NCI-H2081 (cell line): ENCODE data around the gene CAMTA1.
A peak's percentile ranks its signal among the peaks of the same experiment; 100 is the strongest.

Experiments used
- DNase-seq, 2 experiments: peaks; one replicate each; lab custom pipeline; 2025; lab: John Stamatoyannopoulos, UW

CAMTA1 gene

DNA sequence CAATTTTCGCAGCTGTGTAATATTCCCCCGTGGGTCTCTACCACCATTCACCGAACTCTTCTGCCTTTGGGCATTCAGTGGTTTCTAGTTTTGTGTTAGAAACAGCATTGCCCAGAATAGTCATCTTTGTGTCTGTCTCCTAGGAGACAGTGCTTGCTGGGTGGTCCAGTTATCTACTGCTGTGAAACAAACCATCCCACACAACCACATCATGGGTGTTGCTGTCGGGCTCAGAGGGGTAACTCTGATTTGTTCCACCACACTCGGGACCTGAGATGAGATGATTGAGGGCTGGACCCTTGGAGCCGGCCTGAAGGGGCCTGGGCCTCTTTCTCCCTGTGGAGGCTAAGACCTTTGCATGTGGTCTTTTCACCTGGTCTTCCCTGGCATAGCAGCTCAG is 558.6 kb downstream of the CAMTA1 start:
- no peak for DNase-seq

DNA sequence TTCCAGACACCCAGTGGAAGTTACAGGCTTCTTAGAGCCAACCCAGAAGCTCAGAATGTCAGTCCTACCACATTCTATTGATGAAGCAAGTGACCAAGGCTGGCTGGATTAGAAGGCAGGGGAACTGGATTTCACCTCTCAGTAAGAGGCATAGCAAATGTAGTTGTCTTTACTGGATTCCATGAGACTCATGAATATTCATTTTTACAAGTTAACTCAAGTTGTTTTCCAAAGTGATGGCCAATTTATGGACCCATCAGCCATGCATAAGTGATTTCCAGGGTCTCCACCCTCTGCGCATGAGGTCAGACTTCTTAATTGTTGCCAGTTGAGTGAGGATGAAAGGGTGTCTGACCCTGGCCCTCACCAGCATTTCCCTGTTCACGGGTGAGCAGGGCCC is 559.0 kb downstream of the CAMTA1 start:
- no peak for DNase-seq

DNA sequence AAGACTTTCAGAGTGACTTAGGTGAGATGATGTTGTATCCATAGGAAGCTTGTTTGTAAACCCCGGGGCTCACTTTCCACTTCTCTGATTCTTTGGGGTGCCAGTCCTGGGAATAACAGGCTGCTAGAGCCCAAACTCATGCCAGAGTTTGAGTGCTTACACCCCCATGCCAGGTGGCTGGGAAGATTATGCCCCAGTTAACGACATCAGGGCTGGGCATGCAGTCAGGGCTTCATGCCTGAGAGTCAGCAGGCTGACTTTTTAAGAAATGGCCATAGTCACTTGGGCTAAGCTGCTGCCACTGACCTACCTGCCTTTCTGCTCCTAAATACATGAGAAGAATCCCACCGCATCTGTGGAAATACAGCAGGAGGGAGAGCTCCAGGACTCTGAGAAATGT is 560.3 kb downstream of the CAMTA1 start:
- DNase-seq: no peak

DNA sequence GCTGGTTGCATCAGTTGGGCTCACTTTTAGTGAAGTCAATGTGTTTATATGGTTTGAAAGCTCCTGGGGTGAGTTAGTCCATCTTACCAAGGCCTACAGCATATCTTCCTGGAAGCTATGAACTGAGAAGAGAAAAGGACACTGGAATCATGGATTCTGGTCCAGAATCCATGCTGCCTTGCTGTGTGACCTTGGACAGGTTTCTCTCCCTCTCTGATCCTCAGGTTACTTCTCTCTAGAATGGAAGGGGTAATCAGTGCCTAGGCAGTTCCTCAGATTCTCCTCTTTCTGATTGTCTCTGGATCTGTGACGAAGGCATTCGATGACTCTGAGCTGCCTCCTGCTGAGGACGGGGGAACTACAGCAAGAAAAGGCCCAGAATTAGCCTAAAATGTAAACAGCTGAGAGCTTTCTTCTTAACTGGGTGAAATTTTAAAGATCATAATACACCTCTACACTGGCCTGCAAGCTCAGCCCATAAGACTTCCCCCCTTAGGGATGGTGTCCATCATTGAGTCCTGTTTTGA is 560.9 kb downstream of the CAMTA1 start:
- no peak for DNase-seq

DNA sequence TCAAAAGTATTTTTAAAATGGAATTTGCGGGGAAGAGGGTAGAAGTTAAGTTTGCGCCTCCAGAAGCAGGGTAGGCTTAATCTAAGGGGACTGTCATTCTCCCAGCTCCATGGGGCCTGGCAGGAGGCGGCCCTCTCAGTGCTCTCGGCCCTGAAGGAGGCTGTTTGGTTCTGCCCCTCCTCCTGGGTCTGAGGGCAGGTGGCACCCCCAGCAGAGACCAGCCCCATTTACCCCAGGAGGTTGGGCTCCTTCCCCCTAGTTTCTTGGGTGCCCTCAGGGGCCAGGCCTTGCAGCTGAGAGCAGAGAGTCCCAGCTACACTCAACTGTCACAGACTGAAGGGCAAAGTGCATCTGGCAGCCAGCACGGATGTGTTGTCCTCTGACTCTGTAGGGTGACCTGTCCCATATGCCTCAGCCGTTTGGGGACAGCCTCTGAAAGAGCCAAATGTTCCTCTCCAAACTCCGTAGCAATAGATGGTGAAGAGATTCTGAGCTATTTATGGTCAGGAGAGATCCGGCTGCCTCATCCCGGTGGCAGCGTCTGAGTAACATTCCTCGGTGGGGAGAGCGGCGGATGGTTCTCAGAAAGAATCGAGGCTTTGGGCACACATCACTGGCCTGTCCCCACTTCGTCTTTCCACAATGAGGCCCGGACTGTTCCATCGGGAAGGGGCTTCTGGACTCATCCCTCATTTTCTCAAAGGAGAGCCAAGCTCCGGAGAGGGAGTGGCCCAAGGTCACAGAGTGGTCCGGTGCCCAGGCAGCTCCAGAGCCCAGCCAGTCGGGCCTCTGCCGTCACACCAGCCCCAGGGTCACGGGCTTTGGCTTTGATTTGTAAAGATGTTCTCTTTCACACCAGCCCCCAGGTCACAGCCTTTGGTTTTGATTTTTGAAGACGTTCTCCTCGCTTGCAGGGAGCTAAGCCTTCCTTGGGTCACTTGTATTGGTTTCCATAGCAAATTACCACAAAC is 561.6 kb downstream of the CAMTA1 start:
- DNase-seq: no peak

DNA sequence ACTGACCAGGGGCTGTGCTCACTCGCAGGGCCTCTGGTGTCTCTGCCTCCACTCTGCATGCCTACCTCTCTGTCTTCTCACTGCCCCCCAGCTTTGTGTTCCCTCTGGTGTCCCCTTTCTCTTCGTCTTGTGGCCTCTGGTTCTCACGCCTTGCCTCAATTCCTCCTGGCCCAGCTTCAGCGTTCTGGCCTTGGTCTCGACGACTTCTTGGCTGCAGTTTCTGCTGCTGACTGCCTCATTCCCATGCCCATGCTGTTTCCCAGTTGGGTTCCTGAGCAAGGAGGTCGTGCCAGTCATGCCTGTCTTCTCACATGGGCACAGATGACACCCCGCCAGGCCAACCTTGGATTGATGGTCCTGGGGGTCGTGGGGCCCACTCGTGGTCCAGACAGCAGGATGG is 562.8 kb downstream of the CAMTA1 start:
- DNase-seq: no peak

DNA sequence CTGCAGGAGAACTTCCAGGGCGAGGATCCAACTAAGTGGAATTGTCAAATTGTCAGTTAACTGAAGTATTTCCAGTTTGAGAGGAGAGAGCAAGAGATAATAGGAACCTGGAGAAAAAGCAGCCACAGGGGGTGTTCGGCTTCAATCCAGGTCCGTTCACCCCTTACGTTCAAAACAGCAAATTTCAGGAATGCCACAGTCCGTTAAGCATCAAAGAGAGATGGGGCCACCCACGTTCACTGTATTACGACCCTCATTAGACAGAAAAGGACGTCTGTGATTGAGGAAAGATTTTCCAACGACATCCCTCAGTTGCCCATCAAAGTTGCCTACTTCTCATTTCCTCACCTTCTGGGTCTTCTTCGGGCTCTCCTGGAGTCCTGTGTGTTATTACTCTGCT is 563.3 kb downstream of the CAMTA1 start:
- no peak for DNase-seq

DNA sequence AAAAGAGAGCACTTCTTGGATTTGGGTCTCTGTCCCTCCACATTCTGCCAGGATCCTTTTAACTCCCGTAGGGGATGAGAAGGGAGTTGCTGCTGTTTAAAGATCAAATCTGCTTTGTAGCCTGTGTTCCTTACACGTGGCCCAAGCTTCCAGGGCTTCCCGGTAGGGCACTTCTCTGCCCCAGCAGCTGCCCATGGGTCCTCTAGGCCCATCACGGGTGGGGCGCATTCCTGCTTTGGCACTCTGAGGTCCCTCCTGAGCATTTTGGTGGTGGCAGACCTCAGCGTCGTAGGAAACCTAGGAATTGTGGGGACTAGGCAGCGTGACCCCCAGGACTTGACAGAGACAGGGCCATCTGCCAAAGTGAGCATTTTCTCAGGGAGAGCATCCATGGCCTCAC is 565.5 kb downstream of the CAMTA1 start:
- no peak for DNase-seq

DNA sequence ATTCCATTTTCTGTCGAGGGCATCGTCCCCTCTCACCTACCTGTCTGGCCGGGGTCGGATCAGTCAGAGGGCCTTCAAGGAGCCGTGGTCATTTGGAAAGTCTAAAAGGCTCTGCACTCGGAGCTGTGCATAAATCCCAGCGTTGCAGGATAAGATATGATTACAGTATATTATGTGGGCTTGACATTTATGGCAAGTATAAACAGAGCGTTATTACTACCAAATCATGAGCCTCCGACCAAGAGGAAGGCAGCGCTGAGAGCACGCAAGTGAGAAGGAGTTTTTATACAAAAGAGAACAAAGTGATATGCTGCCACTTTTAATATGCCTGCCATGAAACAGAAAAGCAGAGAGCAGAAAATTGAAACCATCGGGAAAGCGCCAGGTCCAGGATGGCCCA is 566.4 kb downstream of the CAMTA1 start:
- no peak for DNase-seq

DNA sequence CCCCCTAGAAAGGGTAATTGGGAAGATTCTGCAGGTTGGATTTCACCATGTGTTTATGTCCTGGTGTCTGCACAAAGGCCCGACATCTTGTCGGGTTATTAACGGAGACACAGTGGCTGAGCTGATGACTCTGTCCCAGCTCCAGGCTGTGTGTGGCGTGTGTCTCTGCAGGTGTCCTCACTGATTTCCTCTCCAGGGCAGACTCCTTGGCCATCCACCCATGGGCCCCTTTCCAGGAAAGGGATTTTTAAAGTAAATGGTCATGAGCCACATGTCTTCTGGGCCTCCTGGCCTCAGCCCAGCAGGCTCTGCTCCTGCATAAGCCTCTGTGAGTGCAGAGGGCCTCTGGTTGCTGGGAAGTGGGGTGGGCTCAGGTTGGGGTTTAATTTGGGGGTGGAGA is 567.1 kb downstream of the CAMTA1 start:
- peak in 1 of 2 experiments; percentile 47 for DNase-seq

DNA sequence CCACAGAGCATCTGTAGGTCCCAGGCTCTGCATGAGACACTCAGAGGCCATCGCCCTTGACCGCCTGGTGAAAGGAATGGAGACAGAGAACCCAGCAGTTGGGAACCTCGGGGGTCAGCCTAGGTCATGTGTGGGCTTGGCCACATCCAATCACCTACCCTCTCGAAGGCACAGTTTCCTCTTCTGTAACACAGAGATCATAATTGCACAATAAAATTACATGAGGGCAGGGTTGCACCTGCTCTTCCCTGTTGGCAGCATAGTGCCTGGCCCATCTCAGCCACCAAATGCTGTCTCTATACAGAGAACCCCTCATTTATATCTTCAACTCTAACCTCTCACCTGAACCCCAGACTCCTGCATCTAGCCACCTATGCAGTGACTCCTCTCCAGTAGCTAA is 567.7 kb downstream of the CAMTA1 start:
- DNase-seq: no peak

DNA sequence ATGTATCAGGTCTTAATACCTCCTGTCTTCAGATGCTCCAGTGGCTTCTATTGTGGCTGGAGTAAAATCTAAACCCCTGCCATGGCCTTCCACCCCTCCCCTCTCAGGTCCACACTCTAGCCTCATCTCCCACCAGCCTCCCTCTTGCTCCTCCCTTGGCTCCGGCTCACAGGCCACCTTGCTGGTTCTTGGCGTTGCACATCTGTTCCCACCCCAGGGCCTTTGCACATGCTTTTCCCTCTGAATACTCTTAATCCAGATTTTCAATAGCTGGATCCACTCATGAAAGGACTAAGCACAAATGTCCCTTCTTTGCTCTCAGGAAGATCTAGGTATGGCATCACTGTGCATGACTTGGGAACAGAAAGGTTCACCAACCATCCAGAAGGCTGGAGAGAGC is 570.4 kb downstream of the CAMTA1 start:
- DNase-seq: no peak

DNA sequence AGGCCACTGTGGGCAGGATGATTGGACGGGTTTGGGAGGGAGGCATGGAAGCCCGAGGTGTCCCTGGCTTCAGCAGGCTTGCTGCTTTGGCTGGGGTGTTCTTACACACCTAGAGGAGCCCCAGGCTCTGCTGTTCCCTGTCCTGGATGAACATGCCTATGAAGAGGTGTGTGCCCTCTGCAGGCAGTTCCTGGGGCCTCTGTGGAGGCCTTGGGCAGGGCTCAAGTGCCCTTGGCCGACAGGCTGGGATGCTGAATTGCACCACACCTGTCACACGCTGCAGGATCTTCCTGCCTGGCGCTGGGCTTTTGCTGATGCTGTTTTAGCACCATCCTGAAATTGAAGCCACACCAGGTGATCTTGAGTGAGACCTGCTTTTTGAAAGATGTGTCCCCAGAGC is 570.8 kb downstream of the CAMTA1 start:
- DNase-seq: no peak

DNA sequence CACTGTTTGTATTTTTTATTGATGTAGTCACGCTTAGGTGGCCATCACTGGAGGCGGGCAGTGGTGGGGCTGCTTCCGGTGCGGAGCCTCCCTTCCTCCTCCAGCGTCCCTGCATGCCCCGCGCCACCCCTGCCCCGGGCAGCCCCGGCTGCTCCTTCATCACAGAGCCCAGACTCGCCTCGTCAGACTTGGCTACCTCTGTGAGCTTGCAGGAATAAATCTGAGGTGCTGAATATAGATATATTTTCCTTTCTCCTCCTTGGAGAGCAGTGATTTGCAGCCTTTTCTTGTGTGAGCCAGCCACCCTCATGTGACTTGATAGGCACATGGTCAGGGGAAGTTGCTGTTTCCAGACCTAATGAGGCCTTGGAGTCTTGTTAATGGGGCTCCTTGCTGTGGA is 573.2 kb downstream of the CAMTA1 start:
- no peak for DNase-seq

DNA sequence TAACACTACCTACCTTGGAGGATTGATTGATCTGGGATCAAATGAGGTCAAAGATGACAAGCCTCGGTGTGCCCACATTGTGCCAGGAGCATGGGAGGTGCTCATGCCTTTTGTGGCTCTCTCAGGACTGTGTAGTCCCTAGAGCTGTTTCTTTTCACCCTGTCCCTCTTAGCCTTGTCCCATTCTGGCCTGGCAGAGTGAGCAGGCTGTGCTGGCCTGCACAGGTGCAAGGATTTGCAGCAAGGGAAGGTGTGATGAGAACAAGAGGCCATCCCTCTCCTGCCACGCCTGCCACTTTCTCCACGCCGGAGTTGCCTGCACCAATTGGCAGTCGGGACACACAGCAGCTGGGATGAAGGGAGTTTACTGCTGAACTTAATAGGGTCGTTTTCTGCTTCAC is 575.3 kb downstream of the CAMTA1 start:
- no peak for DNase-seq

DNA sequence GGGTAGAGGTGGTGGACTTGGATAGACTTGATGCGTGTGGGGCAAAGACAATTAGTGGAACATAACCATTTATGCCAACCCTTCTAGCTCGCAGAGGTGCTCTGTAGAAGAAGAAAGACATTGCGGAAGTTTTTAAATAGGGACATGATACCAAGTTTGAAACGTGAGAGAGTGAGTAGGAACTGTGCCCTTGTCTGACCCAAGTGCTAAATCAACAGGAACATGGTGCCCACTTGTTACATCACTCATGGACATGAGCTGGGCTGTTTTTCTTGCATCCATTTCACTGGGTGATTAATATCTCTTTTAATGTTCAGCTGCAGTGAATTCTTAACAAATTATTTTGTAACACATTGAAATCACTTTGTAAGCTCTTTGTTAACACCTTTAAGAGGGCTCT is 577.7 kb downstream of the CAMTA1 start:
- no peak for DNase-seq

DNA sequence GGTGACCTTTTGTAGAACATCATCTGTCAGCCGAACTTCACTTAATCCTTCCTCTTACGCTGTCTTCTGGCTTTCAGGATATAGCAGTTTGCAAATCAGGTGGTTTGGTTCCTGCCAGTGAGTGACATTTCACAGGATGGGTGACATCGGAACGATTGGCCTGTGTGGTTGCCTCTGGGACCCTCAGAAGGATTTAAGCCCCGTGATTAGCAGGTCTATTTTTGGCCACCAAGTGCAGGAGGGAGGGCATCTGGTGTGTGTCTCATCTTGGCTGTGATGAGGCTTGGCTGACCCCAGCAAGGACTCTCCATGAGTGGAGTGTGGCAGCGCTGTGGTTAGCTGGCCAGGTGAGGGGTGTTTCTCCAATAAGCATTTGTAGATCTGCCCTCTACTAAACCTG is 578.2 kb downstream of the CAMTA1 start:
- DNase-seq: no peak

DNA sequence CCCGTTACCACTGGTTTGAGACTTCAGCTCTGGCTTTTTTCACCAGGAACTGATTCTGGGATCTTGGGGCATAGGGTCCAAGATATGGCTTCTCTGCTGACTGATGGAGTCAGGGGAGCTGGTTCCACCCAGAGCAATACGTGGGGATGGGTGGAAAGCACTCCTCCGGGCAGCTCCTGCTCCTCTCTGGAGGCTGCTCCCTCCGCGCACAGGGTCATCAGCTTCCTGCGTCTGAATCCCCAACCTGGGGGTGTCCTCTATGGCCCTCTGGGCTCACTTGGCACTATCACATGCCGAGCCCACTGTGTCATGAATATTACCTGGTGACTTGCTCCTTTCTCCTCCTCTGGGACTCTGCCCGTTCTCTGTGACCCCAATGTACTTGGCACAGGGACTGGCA is 580.5 kb downstream of the CAMTA1 start:
- DNase-seq: no peak

DNA sequence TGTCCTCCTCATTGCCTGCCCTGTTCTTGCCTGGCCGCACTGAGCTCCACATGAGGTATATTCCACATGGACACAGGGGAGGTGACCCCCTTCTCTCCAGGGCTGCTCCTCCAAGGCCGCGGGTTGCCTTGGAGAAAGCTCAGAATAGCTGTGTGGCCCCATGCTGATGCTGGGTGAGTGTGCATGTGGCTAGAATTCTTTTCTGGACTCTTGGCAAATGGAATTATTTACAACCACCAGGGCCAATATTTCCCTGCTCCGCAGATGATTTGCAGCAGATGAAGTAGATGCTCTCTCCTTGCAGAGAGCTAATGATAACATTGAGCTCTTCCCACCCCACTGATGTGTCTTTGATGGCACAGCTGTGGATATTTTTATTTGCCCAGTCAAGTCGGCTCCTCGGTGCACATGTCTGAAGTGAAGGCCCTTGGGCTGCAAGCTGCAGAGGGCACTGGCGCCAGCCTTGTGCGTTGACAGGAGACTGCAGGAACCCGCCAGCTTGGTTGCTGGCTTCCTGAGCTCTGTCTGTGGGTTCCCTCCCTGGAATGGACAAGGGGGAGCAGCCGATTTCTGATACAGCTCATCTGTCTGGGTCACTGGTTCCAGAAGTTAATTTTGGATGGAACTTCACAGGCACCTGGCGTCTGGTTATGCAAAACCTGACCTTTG is 581.2 kb downstream of the CAMTA1 start:
- DNase-seq: peak; percentile 62 to 90

DNA sequence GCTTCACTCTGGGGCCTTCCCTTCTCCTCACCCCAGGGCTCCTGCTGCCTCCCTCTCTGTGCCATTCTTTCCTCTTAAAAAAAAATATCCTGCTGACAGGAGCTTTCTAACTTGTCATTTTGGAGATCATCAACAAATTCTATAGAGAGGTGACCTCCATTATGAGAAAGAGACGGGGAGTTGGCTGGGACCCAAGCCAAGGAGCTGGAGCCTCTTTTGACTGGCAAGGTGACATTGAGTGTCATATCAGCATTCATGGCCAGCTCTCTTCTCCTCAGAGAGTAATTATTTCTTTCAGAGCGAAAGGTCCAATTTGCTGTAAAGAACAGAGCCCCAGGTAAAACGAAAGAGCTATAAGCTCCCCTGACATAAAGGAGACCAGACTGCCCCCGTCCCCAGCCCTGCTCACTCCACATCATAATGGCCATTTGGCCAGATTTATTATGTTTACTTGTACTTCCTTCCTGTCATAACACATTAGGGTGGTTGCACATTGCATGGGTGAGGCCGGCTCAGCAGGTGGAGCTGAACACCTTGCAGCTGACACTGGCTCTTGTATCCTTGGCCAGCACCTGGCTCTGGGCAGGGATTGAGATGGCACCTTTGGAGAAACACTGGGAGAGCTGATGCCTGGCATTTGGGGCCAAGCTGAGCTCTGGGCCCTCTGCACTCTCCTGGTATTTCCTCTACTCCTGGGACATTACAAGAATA is 581.9 kb downstream of the CAMTA1 start:
- peak; percentile 87 to 96 for DNase-seq

DNA sequence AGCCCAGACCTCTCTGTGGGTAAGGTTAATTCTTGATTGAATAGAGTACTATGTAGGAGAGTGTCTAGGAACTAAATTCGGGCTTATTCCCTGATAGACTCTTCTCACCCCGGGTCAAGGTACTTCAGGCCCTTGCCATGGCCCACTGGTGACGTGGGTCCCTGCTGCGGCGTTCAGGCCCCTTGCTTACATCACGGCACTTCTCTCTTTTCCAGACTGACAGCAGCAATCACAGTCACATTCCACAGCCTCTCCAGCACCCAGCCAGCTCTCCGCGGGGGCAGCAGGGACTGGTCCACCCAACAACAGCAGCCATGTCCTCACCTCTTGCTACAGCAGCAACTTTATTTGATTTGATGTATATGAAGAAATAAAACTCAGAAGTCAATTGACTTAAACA is 584.6 kb downstream of the CAMTA1 start:
- no peak for DNase-seq

DNA sequence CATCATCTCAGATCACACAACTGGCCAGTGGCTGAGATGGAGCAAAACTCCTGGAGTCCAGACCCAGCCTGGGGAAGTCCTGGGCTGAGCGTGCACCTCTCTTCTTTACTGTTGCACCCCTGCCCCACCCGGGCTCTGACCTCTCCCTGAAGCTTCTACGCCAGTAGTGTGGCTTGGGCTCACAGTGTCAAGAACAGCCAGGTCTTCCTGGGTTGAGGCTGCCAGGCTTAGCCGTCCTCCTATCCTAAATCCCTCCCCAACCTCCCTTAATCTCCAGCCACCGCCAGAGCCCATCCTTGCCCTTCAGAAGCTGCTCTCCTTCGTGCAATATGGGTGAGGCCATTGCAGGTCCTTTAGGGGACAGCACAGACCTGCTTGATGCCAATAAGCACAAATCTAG is 586.7 kb downstream of the CAMTA1 start:
- DNase-seq: no peak
